MM.1S (cell line): ENCODE measurements around the gene QPCTL.

Experiments
- DNase-seq: peaks from one replicate; pipeline ENCODE4 v3.0.0-alpha.2; 2015
- H2AFZ ChIP-seq: fragments of 300-600 bp; sonication (generic); 2 replicates; pipeline ENCODE4 v1.6.0; 2016; ENCODE audit warnings: antibody characterized with exemption, low read length
- H3F3A ChIP-seq: fragments of 300-600 bp; sonication (generic); 2 replicates; pipeline ENCODE4 v1.6.1; 2016; ENCODE audit warnings: mild to moderate bottlenecking, antibody characterized with exemption, low read length, moderate library complexity, mixed read lengths; ENCODE audit not compliant: insufficient read depth
- H3K27ac ChIP-seq: fragments of 300-600 bp; sonication (generic); 2 replicates; pipeline ENCODE4 v1.5.1; 2016; ENCODE audit warnings: mild to moderate bottlenecking, low read length
- H3K27me3 ChIP-seq: fragments of 300-600 bp; sonication (generic); replicated peaks from 2 replicates; pipeline ENCODE4 v1.6.0; 2016; ENCODE audit warnings: low read length; ENCODE audit not compliant: insufficient read depth
- H3K36me3 ChIP-seq: fragments of 300-600 bp; sonication (generic); replicated peaks from 2 replicates; pipeline ENCODE4 v1.6.1; 2016; ENCODE audit warnings: mild to moderate bottlenecking, low read length, mixed read lengths; ENCODE audit not compliant: insufficient read depth
- H3K4me1 ChIP-seq: fragments of 300-600 bp; sonication (generic); 2 replicates; pipeline ENCODE4 v1.6.1; 2016; ENCODE audit warnings: low read length, mixed read lengths
- H3K4me2 ChIP-seq: fragments of 300-600 bp; sonication (generic); 2 replicates; pipeline ENCODE4 v1.6.0; 2016; ENCODE audit warnings: low read depth, low read length
- H3K4me3 ChIP-seq: fragments of 300-600 bp; sonication (generic); 2 replicates; pipeline ENCODE4 v1.5.1; 2016; ENCODE audit warnings: low read length, mixed read lengths
- H3K79me2 ChIP-seq: fragments of 300-600 bp; sonication (generic); 2 replicates; pipeline ENCODE4 v1.6.1; 2016; ENCODE audit warnings: mixed run types, low read length, mixed read lengths
- H3K9ac ChIP-seq: fragments of 300-600 bp; sonication (generic); 2 replicates; pipeline ENCODE4 v1.6.1; 2016; ENCODE audit warnings: low read length, mixed read lengths
- H3K9me2 ChIP-seq: fragments of 300-600 bp; sonication (generic); replicated peaks from 2 replicates; pipeline ENCODE4 v1.6.1; 2016; ENCODE audit warnings: mild to moderate bottlenecking, low read length, mixed read lengths; ENCODE audit not compliant: insufficient read depth
- H3K9me3 ChIP-seq: fragments of 300-600 bp; sonication (generic); replicated peaks from 2 replicates; pipeline ENCODE4 v1.6.1; 2016; ENCODE audit warnings: mild to moderate bottlenecking, low read length, mixed read lengths; ENCODE audit not compliant: insufficient read depth
- H4K20me1 ChIP-seq: fragments of 300-600 bp; sonication (generic); 2 replicates; pipeline ENCODE4 v1.6.1; 2016; ENCODE audit warnings: mild to moderate bottlenecking, low read length, moderate library complexity, mixed read lengths; ENCODE audit not compliant: insufficient read depth
- EZH2 ChIP-seq: fragments of 300-600 bp; sonication (generic); optimal IDR thresholded peaks from 2 replicates; pipeline ENCODE3; 2017; ENCODE audit warnings: low read depth, mild to moderate bottlenecking, antibody characterized with exemption, low read length, mixed read lengths
- EZH2phosphoT487 ChIP-seq: fragments of 300-600 bp; sonication (generic); IDR thresholded peaks from 2 replicates; pipeline ENCODE4 v1.6.1; 2018; ENCODE audit warnings: antibody characterized with exemption, low read length
- TF ChIP-seq, protein P1 (sequence below): fragments of 300-600 bp; sonication (generic); IDR thresholded peaks from 2 replicates; pipeline ENCODE4 v1.5.1; 2016; ENCODE audit warnings: antibody characterized with exemption, low read length, mixed read lengths

QPCTL gene

GRCh38 chr19:45730368-45731288, 38.2 kb downstream of the QPCTL start, which contains the start of gene FBXO46:
TSS of gene FBXO46 (minus strand) at chr19:45730896. CDS start at chr19:45713495, 17,401 bp downstream.
- H3K4me1 ChIP-seq = 0 out of 2 replicates have a peak, but pooled peaks cover 4% of the 10 kb centered on the region
- H3K4me3 ChIP-seq = peak within 1 kb of the TSS; percentile 89
- no peaks in the 10 kb centered on the region for H4K20me1 ChIP-seq
- no peaks in the 10 kb centered on the region for H3K9me3 ChIP-seq
- H3K27me3 ChIP-seq = no peaks in the 10 kb centered on the region
- H3F3A ChIP-seq = no peaks in the 10 kb centered on the region
- no peak within 1 kb of the TSS; the same call in 1 of the 2 replicates for H3K27ac ChIP-seq
- peak within 1 kb of the TSS; percentile 82 for H3K9ac ChIP-seq
- no peak for TF ChIP-seq EZH2
- TF ChIP-seq, protein P1, sequence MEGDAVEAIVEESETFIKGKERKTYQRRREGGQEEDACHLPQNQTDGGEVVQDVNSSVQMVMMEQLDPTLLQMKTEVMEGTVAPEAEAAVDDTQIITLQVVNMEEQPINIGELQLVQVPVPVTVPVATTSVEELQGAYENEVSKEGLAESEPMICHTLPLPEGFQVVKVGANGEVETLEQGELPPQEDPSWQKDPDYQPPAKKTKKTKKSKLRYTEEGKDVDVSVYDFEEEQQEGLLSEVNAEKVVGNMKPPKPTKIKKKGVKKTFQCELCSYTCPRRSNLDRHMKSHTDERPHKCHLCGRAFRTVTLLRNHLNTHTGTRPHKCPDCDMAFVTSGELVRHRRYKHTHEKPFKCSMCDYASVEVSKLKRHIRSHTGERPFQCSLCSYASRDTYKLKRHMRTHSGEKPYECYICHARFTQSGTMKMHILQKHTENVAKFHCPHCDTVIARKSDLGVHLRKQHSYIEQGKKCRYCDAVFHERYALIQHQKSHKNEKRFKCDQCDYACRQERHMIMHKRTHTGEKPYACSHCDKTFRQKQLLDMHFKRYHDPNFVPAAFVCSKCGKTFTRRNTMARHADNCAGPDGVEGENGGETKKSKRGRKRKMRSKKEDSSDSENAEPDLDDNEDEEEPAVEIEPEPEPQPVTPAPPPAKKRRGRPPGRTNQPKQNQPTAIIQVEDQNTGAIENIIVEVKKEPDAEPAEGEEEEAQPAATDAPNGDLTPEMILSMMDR = peak; percentile 34
- no peak for TF ChIP-seq EZH2phosphoT487
- peak within 1 kb of the TSS; percentile 91 for H2AFZ ChIP-seq
- H3K36me3 ChIP-seq = no peaks in the 10 kb centered on the region
- H3K4me2 ChIP-seq = peak within 1 kb of the TSS; percentile 79
- DNase-seq = peak; percentile 96
- H3K9me2 ChIP-seq = no peaks in the 10 kb centered on the region
- peaks cover 51% of the 10 kb centered on the region for H3K79me2 ChIP-seq

GRCh38 chr19:45733160-45733810, 40.8 kb downstream of the QPCTL start, which contains the start of gene MEIOSIN:
TSS of gene MEIOSIN (plus strand) at chr19:45733439. CDS start at chr19:45735377, 1,938 bp downstream.
- TF ChIP-seq, protein P1 = no peak
- TF ChIP-seq EZH2phosphoT487 (no peak), EZH2 (no peak)
- no peak within 1 kb of the TSS for H3K4me3 ChIP-seq

DNA sequence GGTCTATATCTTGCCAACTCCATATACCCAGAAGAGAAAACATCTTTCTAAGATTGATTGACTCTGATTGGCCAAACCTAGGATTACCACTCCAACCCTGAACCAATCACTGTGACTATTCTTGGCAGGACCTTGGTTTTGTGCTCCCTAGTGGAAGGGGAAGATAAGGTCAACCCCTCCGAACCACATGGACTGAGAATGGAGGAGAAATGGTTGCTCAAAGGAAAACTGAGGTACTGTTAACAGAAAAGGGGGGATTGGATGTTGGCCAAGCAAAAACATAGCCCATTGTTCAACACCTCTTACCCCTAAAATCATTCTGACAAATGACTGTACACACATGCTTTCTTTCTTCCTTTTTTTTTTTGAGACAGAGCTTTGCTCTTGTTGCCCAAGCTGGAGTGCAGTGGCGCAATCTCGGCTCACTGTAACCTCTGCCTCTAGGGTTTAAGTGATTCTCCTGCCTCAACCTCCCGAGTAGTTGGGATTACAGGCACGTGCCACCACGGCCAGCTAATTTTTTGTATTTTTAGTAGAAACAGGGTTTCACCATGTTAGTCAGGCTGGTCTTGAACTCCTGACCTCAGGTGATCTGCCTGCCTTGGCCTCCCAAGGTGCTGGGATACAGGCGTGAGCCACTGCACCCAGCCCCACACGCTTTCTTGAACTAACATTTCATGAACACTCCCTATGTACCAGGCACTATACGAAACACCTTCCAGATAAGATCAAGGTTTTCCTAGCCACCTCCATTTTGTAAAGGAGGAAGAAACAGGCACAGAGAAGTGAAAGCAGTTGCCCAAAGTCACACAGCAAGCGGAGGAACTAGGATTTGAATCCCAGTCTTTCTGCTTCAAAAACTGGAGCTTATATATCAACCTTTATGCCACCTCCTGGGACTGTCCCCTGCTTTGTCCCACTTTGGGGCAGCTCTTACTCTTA, 47.3 kb downstream of the QPCTL start:
- H3K4me3 ChIP-seq = no peak overlapping the region
- H4K20me1 ChIP-seq = no peaks in the 10 kb centered on the region
- H3K9ac ChIP-seq = no peak overlapping the region
- no peaks in the 10 kb centered on the region for H3K36me3 ChIP-seq
- H3K27me3 ChIP-seq = peaks cover 13% of the 10 kb centered on the region; the same call in 1 of the 2 replicates
- H3K4me2 ChIP-seq = no peak overlapping the region
- H3K9me3 ChIP-seq = no peaks in the 10 kb centered on the region
- no peak overlapping the region for H3K27ac ChIP-seq
- no peak overlapping the region for H2AFZ ChIP-seq
- no peaks in the 10 kb centered on the region for H3F3A ChIP-seq
- TF ChIP-seq EZH2 (no peak), EZH2phosphoT487 (no peak)
- TF ChIP-seq, protein P1 = no peak
- no peaks in the 10 kb centered on the region for H3K4me1 ChIP-seq
- H3K79me2 ChIP-seq = no peaks in the 10 kb centered on the region
- no peak for DNase-seq
- no peaks in the 10 kb centered on the region for H3K9me2 ChIP-seq

More at GRCh38 chr19:45733160-45733810, 40.8 kb downstream of the QPCTL start, which contains the start of gene MEIOSIN:
- H3K9me3 ChIP-seq = no peaks in the 10 kb centered on the region
- no peak within 1 kb of the TSS for H3K4me2 ChIP-seq
- no peak within 1 kb of the TSS for H3K9ac ChIP-seq
- H3K36me3 ChIP-seq = no peaks in the 10 kb centered on the region
- no peak within 1 kb of the TSS for H3K27ac ChIP-seq
- H3K79me2 ChIP-seq = peaks cover 25% of the 10 kb centered on the region
- no peak within 1 kb of the TSS for H2AFZ ChIP-seq
- 0 out of 2 replicates have a peak, but pooled peaks cover 4% of the 10 kb centered on the region for H3K4me1 ChIP-seq
- H3K27me3 ChIP-seq = no peaks in the 10 kb centered on the region
- no peaks in the 10 kb centered on the region for H3K9me2 ChIP-seq
- H4K20me1 ChIP-seq = no peaks in the 10 kb centered on the region
- DNase-seq = no peak
- H3F3A ChIP-seq = no peaks in the 10 kb centered on the region
